ENCODE data around the gene CCDC88C. TPM values are rescaled to one million over a fixed set of nuclear protein-coding genes. Genes with fewer than 3 reads are reported as not detected.

Gene CCDC88C
- polyA plus RNA-seq, 3 donors from 2014 or later, result 19.5 to 58.2 (median 21.2) TPM

- no peak for DNase-seq
- H3K9me3 Mint-ChIP-seq, result no peaks in the 10 kb centered on the region
- peaks cover 4 to 55% (median 30%) of the 10 kb centered on the region in 3 donors for H3K27me3 Mint-ChIP-seq (ENCODE audit: low read depth in 3 of 3)
- peaks cover 12 to 65% (median 22%) of the 10 kb centered on the region in 3 donors for H3K36me3 Mint-ChIP-seq
- no peak overlapping the region for H3K4me3 Mint-ChIP-seq
- peak overlapping the region; percentile 12 to 74 (median 52) for H3K27ac Mint-ChIP-seq
- H3K4me1 Mint-ChIP-seq, result peaks cover 8 to 20% of the 10 kb centered on the region in 2 donors
Observed at GRCh38 chr14:91299121-91300115, 118.2 kb downstream of the CCDC88C start.

- no peak for DNase-seq
- Mint-ChIP-seq H3K4me1 (peaks cover 14 to 24% of the 10 kb centered on the region in 2 donors), H3K4me3 (no peak overlapping the region), H3K9me3 (no peaks in the 10 kb centered on the region), H3K27me3 (ENCODE audit: low read depth in 3 of 3) (peaks cover 4 to 64% (median 39%) of the 10 kb centered on the region in 3 donors), H3K27ac (peak overlapping the region in 3 of 6 donors; percentile 0 to 71 (median 52)), H3K36me3 (peaks cover 12 to 73% (median 25%) of the 10 kb centered on the region in 3 donors)
Observed at GRCh38 chr14:91298576-91298975, 119.0 kb downstream of the CCDC88C start.

GRCh38 chr14:91297081-91297711, 120.4 kb downstream of the CCDC88C start:
- Mint-ChIP-seq H3K4me3 (peak overlapping the region in 1 of 5 donors; percentile 25), H3K27ac (peak overlapping the region in 3 of 6 donors; percentile 66 to 70 (median 67)), H3K27me3 (ENCODE audit: low read depth in 3 of 3) (peaks cover 11 to 71% (median 50%) of the 10 kb centered on the region in 3 donors), H3K9me3 (no peaks in the 10 kb centered on the region), H3K4me1 (peaks cover 20 to 27% of the 10 kb centered on the region in 2 donors), H3K36me3 (peaks cover 16 to 80% (median 27%) of the 10 kb centered on the region in 3 donors)
- no peak for DNase-seq

- H3K36me3 Mint-ChIP-seq, result peaks cover 12 to 77% (median 30%) of the 10 kb centered on the region in 3 donors
- H3K27ac Mint-ChIP-seq, result peak overlapping the region in 3 of 6 donors; percentile 26 to 73 (median 68)
- H3K27me3 Mint-ChIP-seq (ENCODE audit: low read depth in 3 of 3), result peaks cover 13 to 78% (median 53%) of the 10 kb centered on the region in 3 donors
- peaks cover 17 to 22% of the 10 kb centered on the region in 2 donors for H3K4me1 Mint-ChIP-seq
- DNase-seq, result no peak
- no peak overlapping the region for H3K4me3 Mint-ChIP-seq
- no peaks in the 10 kb centered on the region for H3K9me3 Mint-ChIP-seq
Observed at GRCh38 chr14:91295851-91296796, 121.5 kb downstream of the CCDC88C start.

GRCh38 chr14:91295276-91295845, 122.3 kb downstream of the CCDC88C start:
- H3K4me3 Mint-ChIP-seq, result no peak overlapping the region
- peak overlapping the region in 2 of 6 donors; percentile 24 to 72 for H3K27ac Mint-ChIP-seq

GRCh38 chr14:91294153-91294552, 123.5 kb downstream of the CCDC88C start:
- Mint-ChIP-seq H3K36me3 (peaks cover 6 to 74% (median 18%) of the 10 kb centered on the region in 3 donors), H3K27ac (peak overlapping the region; percentile 34 to 92 (median 68)), H3K4me1 (peaks cover 14 to 16% of the 10 kb centered on the region in 2 donors), H3K9me3 (no peaks in the 10 kb centered on the region), H3K27me3 (ENCODE audit: low read depth in 3 of 3) (peaks cover 15 to 77% (median 61%) of the 10 kb centered on the region in 3 donors), H3K4me3 (no peak overlapping the region)
- no peak for DNase-seq

More at GRCh38 chr14:91295276-91295845, 122.3 kb downstream of the CCDC88C start:
- no peak for DNase-seq
- Mint-ChIP-seq H3K27me3 (ENCODE audit: low read depth in 3 of 3) (peaks cover 13 to 73% (median 54%) of the 10 kb centered on the region in 3 donors), H3K36me3 (peaks cover 6 to 74% (median 23%) of the 10 kb centered on the region in 3 donors), H3K9me3 (no peaks in the 10 kb centered on the region), H3K4me1 (peaks cover 14 to 16% of the 10 kb centered on the region in 2 donors)

- Mint-ChIP-seq H3K27me3 (ENCODE audit: low read depth in 3 of 3) (peaks cover 15 to 71% (median 66%) of the 10 kb centered on the region in 3 donors), H3K27ac (peak overlapping the region; percentile 55 to 95 (median 89)), H3K36me3 (peaks cover 6 to 71% (median 20%) of the 10 kb centered on the region in 3 donors), H3K9me3 (no peaks in the 10 kb centered on the region), H3K4me3 (peak overlapping the region in 1 of 5 donors; percentile 1), H3K4me1 (peaks cover 14 to 16% of the 10 kb centered on the region in 2 donors)
- no peak for DNase-seq
Observed at GRCh38 chr14:91293281-91293680, 124.3 kb downstream of the CCDC88C start.

- Mint-ChIP-seq H3K9me3 (no peaks in the 10 kb centered on the region), H3K4me3 (no peak overlapping the region), H3K36me3 (peaks cover 6 to 73% (median 25%) of the 10 kb centered on the region in 3 donors), H3K27ac (peak overlapping the region; percentile 20 to 95 (median 89)), H3K27me3 (ENCODE audit: low read depth in 3 of 3) (peaks cover 15 to 64% (median 62%) of the 10 kb centered on the region in 3 donors), H3K4me1 (peaks cover 14 to 16% of the 10 kb centered on the region in 2 donors)
- DNase-seq, result peak; percentile 17 to 39 (median 30)
Observed at GRCh38 chr14:91292491-91292890, 125.1 kb downstream of the CCDC88C start.

- Mint-ChIP-seq H3K4me3 (no peak overlapping the region), H3K4me1 (peaks cover 15 to 17% of the 10 kb centered on the region in 2 donors), H3K27me3 (ENCODE audit: low read depth in 3 of 3) (peaks cover 15 to 61% (median 59%) of the 10 kb centered on the region in 3 donors), H3K9me3 (no peaks in the 10 kb centered on the region), H3K36me3 (peaks cover 6 to 67% (median 25%) of the 10 kb centered on the region in 3 donors), H3K27ac (peak overlapping the region; percentile 57 to 95 (median 89))
- DNase-seq, result no peak
Observed at GRCh38 chr14:91291786-91292405, 125.7 kb downstream of the CCDC88C start.

GRCh38 chr14:91290986-91291385, 126.6 kb downstream of the CCDC88C start:
- H3K9me3 Mint-ChIP-seq, result no peaks in the 10 kb centered on the region
- H3K27me3 Mint-ChIP-seq (ENCODE audit: low read depth in 3 of 3), result peaks cover 15 to 59% (median 57%) of the 10 kb centered on the region in 3 donors
- H3K4me1 Mint-ChIP-seq, result peaks cover 22 to 24% of the 10 kb centered on the region in 2 donors
- H3K36me3 Mint-ChIP-seq, result peaks cover 9 to 63% (median 30%) of the 10 kb centered on the region in 3 donors
- H3K27ac Mint-ChIP-seq, result peak overlapping the region in 5 of 6 donors; percentile 57 to 92 (median 71)
- no peak overlapping the region for H3K4me3 Mint-ChIP-seq
- DNase-seq, result no peak

- Mint-ChIP-seq H3K36me3 (peaks cover 16 to 70% (median 39%) of the 10 kb centered on the region in 3 donors), H3K4me3 (no peak overlapping the region), H3K9me3 (no peaks in the 10 kb centered on the region), H3K4me1 (peaks cover 32 to 40% of the 10 kb centered on the region in 2 donors), H3K27me3 (ENCODE audit: low read depth in 3 of 3) (peaks cover 11 to 59% (median 51%) of the 10 kb centered on the region in 3 donors), H3K27ac (peak overlapping the region; percentile 11 to 67 (median 38))
- DNase-seq, result no peak
Observed at GRCh38 chr14:91289464-91289863, 128.2 kb downstream of the CCDC88C start.

GRCh38 chr14:91288876-91289275, 128.7 kb downstream of the CCDC88C start:
- peaks cover 11 to 56% (median 49%) of the 10 kb centered on the region in 3 donors for H3K27me3 Mint-ChIP-seq (ENCODE audit: low read depth in 3 of 3)
- H3K9me3 Mint-ChIP-seq, result no peaks in the 10 kb centered on the region
- DNase-seq, result no peak
- no peak overlapping the region for H3K4me3 Mint-ChIP-seq
- peak overlapping the region in 3 of 6 donors; percentile 39 to 67 (median 62) for H3K27ac Mint-ChIP-seq
- H3K4me1 Mint-ChIP-seq, result peaks cover 32 to 41% of the 10 kb centered on the region in 2 donors
- peaks cover 20 to 70% (median 36%) of the 10 kb centered on the region in 3 donors for H3K36me3 Mint-ChIP-seq

Data from immature natural killer cell (primary cell).